Brain microvascular endothelial cell (primary cell): ENCODE data around the gene COL28A1.

Experiments used
- DNase-seq: peaks from one replicate; pipeline ENCODE4 v3.0.0-alpha.2; 2020
- H3K27ac ChIP-seq: fragments of 250-450 bp; sonication (Bioruptor Pico); 2 replicates; pipeline ENCODE4 v1.5.1; 2020; ENCODE audit warnings: mild to moderate bottlenecking, moderate library complexity
- H3K27me3 ChIP-seq: fragments of 250-450 bp; sonication (Bioruptor Pico); replicated peaks from 2 replicates; pipeline ENCODE4 v1.5.1; 2020; ENCODE audit warnings: mild to moderate bottlenecking
- H3K36me3 ChIP-seq: fragments of 250-450 bp; sonication (Bioruptor Pico); replicated peaks from 2 replicates; pipeline ENCODE4 v1.5.1; 2020; ENCODE audit warnings: mild to moderate bottlenecking
- H3K4me3 ChIP-seq: 2 replicates; pipeline ENCODE4 v1.5.1; 2011; ENCODE audit warnings: low read depth, mild to moderate bottlenecking, control low read depth, low read length, moderate library complexity
- CTCF ChIP-seq: IDR thresholded peaks from 2 replicates; pipeline ENCODE4 v1.5.1; 2011; ENCODE audit warnings: low read depth, mild to moderate bottlenecking, moderate library complexity, low read length, control low read depth, inconsistent platforms; ENCODE audit errors: missing control alignments
- in situ Hi-C: cut with HindIII; loops from 2 replicates; pipeline ENCODE4 v1.10.0; 2017; ENCODE audit warnings: low sequenced_read_pairs, low pct_ligation_motif_present

COL28A1 gene

GRCh38 chr7:7556852-7557251 lies 21.2 kb upstream of the COL28A1 start:
- H3K36me3 ChIP-seq: no peaks in the 10 kb centered on the region
- TF ChIP-seq CTCF: no peak
- in situ Hi-C loops: no loop called here
- no peak overlapping the region for H3K4me3 ChIP-seq
- no peak overlapping the region for H3K27ac ChIP-seq
- no peak for DNase-seq
- H3K27me3 ChIP-seq: no peaks in the 10 kb centered on the region

- TF ChIP-seq CTCF: no peak
- no peak for DNase-seq
- H3K27me3 ChIP-seq: no peaks in the 10 kb centered on the region
- no peaks in the 10 kb centered on the region for H3K36me3 ChIP-seq
- in situ Hi-C loops: no loop called here
- H3K4me3 ChIP-seq: no peak overlapping the region
- no peak overlapping the region for H3K27ac ChIP-seq
Observed at GRCh38 chr7:7554649-7555575, 19.2 kb upstream of the COL28A1 start.

- in situ Hi-C loops: no loop called here
- Histone ChIP-seq H3K27me3 (no peaks in the 10 kb centered on the region), H3K27ac (no peak overlapping the region), H3K4me3 (no peak overlapping the region), H3K36me3 (no peaks in the 10 kb centered on the region)
- peak; percentile 34 for DNase-seq
- no peak for TF ChIP-seq CTCF
Observed at GRCh38 chr7:7554021-7554432, 18.4 kb upstream of the COL28A1 start.

GRCh38 chr7:7553386-7553785 lies 17.7 kb upstream of the COL28A1 start:
- H3K36me3 ChIP-seq: no peaks in the 10 kb centered on the region
- DNase-seq: no peak
- in situ Hi-C loops: no loop called here
- no peak for TF ChIP-seq CTCF
- no peak overlapping the region for H3K4me3 ChIP-seq
- no peaks in the 10 kb centered on the region for H3K27me3 ChIP-seq
- H3K27ac ChIP-seq: no peak overlapping the region

GRCh38 chr7:7552199-7552598 lies 16.5 kb upstream of the COL28A1 start:
- Histone ChIP-seq H3K4me3 (no peak overlapping the region), H3K36me3 (no peaks in the 10 kb centered on the region), H3K27me3 (no peaks in the 10 kb centered on the region), H3K27ac (no peak overlapping the region)
- TF ChIP-seq CTCF: no peak
- DNase-seq: no peak
- in situ Hi-C loops: no loop called here
